Measurements from ENCODE around the gene JAKMIP1.

JAKMIP1 gene

GRCh38 chr4:5980436-5981155, 219.8 kb downstream of the JAKMIP1 start:
- DNase-seq, result no peak

GRCh38 chr4:5979981-5980380, 220.4 kb downstream of the JAKMIP1 start:
- DNase-seq, result no peak

GRCh38 chr4:5976921-5977320, 223.4 kb downstream of the JAKMIP1 start:
- DNase-seq, result no peak

GRCh38 chr4:5976431-5976830, 223.9 kb downstream of the JAKMIP1 start:
- DNase-seq, result no peak
